Nucleus accumbens (tissue), 56 donors: ENCODE data around the gene SMIM44.
"Not testable (repeated sequence)": the region's sequence is repeated elsewhere in the genome, so short reads cannot be mapped to it uniquely, and the experiment has no call there.

ENCODE experiments used
- DNase-seq, 56 donors: peaks; one replicate each; lab custom pipeline; 2025; lab: John Stamatoyannopoulos, UW

SMIM44 gene

GRCh38 chr19:3483226-3483628, at the start of gene SMIM44:
Gene SMIM44, minus strand, starts transcription at chr19:3483441. Its CDS starts 38 bp downstream, at chr19:3483403.
- no peak for DNase-seq

GRCh38 chr19:3533033-3533432, 49.8 kb upstream of the SMIM44 start:
- DNase-seq = no peak

GRCh38 chr19:3532154-3532786, 49.0 kb upstream of the SMIM44 start:
- no peak for DNase-seq

GRCh38 chr19:3531716-3532115, 48.5 kb upstream of the SMIM44 start:
- DNase-seq = no peak

- no peak for DNase-seq
These were observed 47.1 kb upstream of the SMIM44 start for GRCh38 chr19:3530389-3530788.

GRCh38 chr19:3529299-3529698, 46.1 kb upstream of the SMIM44 start:
- not testable (repeated sequence) for DNase-seq

- no peak for DNase-seq
These were observed 45.4 kb upstream of the SMIM44 start for GRCh38 chr19:3528539-3529211.

- DNase-seq = no peak
These were observed 44.8 kb upstream of the SMIM44 start for GRCh38 chr19:3528080-3528479.

GRCh38 chr19:3527238-3527910, 44.1 kb upstream of the SMIM44 start:
- DNase-seq = no peak

- no peak for DNase-seq
These were observed 43.4 kb upstream of the SMIM44 start for GRCh38 chr19:3526507-3527237.

- DNase-seq = no peak
These were observed 41.7 kb upstream of the SMIM44 start for GRCh38 chr19:3524904-3525451.

- no peak for DNase-seq
These were observed 41.0 kb upstream of the SMIM44 start for GRCh38 chr19:3524078-3524842.

- no peak for DNase-seq
These were observed 40.3 kb upstream of the SMIM44 start for GRCh38 chr19:3523361-3524077.

- DNase-seq = no peak
These were observed 39.5 kb upstream of the SMIM44 start for GRCh38 chr19:3522421-3523360.

- no peak for DNase-seq
These were observed 37.8 kb upstream of the SMIM44 start for GRCh38 chr19:3521104-3521445.

GRCh38 chr19:3520166-3521103, 37.2 kb upstream of the SMIM44 start:
- DNase-seq = no peak

GRCh38 chr19:3519126-3519525, 35.9 kb upstream of the SMIM44 start:
- no peak for DNase-seq
